Thoracic aorta (tissue), 2 donors: ENCODE results near the gene DOCK7. TPM values are rescaled to one million over a fixed set of nuclear protein-coding genes. Genes with fewer than 3 reads are reported as not detected.
A peak's percentile ranks its signal among the peaks of the same experiment; 100 is the strongest.

ENCODE experiments used
- ATAC-seq: fragments of 150-250 bp; one replicate; pipeline ENCODE4 v1.8.0; 2017; ENCODE audit warnings: low read depth; ENCODE audit not compliant: insufficient number of reproducible peaks, low FRiP score
- DNase-seq: peaks from one replicate; pipeline ENCODE4 v3.0.0-alpha.2; 2020; ENCODE audit warnings: low spot score
- H3K27ac ChIP-seq, 2 donors: fragments of 200-600 bp; sonication (generic); 1 replicate in 1 of 2; 2 replicates in 1 of 2; pipeline ENCODE4 v1.5.1; 2016; ENCODE audit warnings: mild to moderate bottlenecking in 2 of 2, moderate library complexity in 2 of 2
- H3K27me3 ChIP-seq: fragments of 200-600 bp; sonication (generic); replicated peaks from 2 replicates; pipeline ENCODE4 v1.6.0; 2016; ENCODE audit warnings: mild to moderate bottlenecking; ENCODE audit not compliant: insufficient read depth
- H3K36me3 ChIP-seq: fragments of 200-600 bp; sonication (generic); one replicate; pipeline ENCODE4 v1.5.1; 2016
- H3K4me1 ChIP-seq, 2 donors: fragments of 200-600 bp; sonication (generic); 1 replicate in 1 of 2; 2 replicates in 1 of 2; pipeline versions ENCODE4 v1.5.1 to v1.6.0; 2016; ENCODE audit warnings: low read depth in 2 of 2, mild to moderate bottlenecking in 1 of 2; ENCODE audit not compliant: control insufficient read depth in 1 of 2
- H3K4me3 ChIP-seq: fragments of 200-600 bp; sonication (generic); 2 replicates; pipeline ENCODE4 v1.5.1; 2016; ENCODE audit warnings: mild to moderate bottlenecking
- H3K9me3 ChIP-seq: fragments of 200-600 bp; sonication (generic); 2 replicates; pipeline ENCODE4 v1.5.1; 2016
- CTCF ChIP-seq: fragments of 200-600 bp; sonication (generic); IDR thresholded peaks from one replicate; pipeline ENCODE4 v1.5.1; 2019; ENCODE audit warnings: antibody characterized with exemption
- total RNA-seq, 2 donors: library from RNA; depleted of rRNA; stranded (reverse); fragments of >200 nt; gene quantifications; one replicate each; pipeline versions ENCODE4 v1.1.0 to v1.2.3, GENCODE V29; 2016

DOCK7 gene
- total RNA-seq, 2 donors from 2014 or later, result 52.7 to 75.7 TPM

DNA sequence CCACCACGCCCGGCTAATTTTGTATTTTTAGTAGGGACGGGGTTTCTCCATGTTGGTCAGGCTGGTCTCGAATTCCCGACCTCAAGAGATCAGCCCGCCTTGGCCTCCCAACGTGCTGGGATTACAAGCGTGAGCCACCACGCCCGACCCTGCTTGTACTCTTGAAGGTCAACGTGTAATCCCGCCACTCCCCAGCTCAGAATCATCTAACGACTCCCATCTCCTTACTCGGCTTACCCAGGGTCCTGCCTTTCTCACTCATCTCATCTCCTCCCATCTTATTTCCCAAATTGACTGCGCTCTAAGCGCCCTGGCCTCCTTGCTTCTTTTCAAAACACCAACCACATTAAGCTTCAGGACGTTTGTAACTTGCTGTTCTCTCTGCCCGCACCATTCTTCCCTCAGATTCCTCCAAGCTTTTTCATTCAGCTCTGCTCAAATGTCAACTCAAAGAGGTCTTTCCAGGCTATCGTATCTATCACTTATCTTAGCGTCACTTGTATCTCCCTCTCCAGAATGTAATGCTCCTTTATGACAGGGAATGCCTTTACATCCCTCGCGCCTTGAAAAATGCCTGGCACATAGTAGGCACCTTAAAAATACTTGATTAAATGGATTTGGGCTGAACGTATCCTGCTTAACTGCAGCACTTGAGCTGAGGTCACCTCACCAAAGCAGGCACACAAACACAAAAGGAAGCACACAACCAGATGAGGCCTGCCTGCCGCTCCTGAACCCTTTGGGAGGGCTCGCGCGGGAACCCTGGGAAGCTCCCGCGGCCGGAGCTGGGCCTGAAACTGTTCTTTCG, 252.8 kb downstream of the DOCK7 start:
- H3K9me3 ChIP-seq, result no peaks in the 10 kb centered on the region
- peak; percentile 4 for ATAC-seq
- no peaks in the 10 kb centered on the region for H3K36me3 ChIP-seq
- H3K4me1 ChIP-seq, result peaks cover 11 to 30% of the 10 kb centered on the region in 2 donors
- peak overlapping the region; percentile 89 to 100 for H3K27ac ChIP-seq
- TF ChIP-seq CTCF, result no peak
- DNase-seq, result no peak
- peak overlapping the region; percentile 97 for H3K4me3 ChIP-seq
- no peaks in the 10 kb centered on the region for H3K27me3 ChIP-seq

DNA sequence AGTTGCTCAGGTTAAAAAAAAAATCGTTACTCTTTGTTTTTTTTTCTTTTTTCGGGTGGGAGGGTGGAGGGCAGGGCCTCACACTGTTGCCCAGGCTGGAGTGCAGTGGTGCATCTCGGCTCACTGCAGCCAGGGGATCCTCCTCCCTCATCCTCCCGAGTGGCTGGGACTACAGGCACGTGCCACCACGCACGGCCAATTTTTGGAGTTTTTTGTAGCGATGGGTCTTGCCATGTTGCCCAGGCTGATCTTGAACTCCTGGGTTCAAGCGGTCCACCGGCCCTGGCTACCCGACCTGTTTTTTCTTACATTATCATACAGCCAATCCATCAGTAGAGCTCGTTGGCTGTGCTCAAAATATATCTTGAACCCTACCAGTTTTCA, 253.6 kb downstream of the DOCK7 start:
- Histone ChIP-seq H3K4me1 (peaks cover 10 to 23% of the 10 kb centered on the region in 2 donors), H3K36me3 (no peaks in the 10 kb centered on the region), H3K4me3 (no peak overlapping the region), H3K27me3 (no peaks in the 10 kb centered on the region), H3K9me3 (no peaks in the 10 kb centered on the region), H3K27ac (no peak overlapping the region)
- DNase-seq, result no peak
- ATAC-seq, result no peak
- TF ChIP-seq CTCF, result no peak

DNA sequence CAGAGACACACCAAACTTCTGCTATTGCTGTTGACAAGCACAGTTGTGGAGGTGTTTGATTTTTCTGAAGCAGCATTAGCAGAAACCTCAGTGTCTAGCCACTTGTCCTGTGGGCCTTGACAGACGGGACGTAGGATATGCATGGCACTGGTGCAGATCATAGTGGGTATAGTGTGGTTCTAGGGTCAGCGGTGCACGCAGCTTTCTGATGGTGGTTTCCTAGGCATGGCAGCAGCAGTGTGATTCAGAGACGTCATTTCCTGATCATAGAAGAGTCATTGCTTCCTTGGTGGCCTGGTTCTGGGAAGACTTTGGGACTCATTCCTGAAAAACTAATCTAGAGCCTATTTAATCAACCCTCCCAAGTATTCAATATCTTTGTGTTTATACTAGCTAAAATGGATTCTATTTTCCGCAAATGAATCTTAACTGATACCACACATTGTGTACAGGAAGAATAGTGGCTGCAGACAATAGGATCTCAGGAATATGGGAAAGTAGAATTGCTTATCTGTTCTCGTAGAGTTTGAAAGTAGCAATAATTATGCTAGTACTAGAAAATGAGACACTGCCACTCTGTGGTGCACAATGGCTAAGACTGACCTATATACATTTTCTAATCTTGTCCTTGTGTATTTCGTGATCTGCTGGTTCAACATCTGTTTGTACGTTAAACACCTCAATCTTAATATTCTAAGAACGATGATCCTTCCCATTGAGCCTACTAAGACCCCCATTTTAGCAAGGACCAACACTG, 254.1 kb downstream of the DOCK7 start:
- no peaks in the 10 kb centered on the region for H3K27me3 ChIP-seq
- ATAC-seq, result no peak
- no peak for TF ChIP-seq CTCF
- H3K4me1 ChIP-seq, result peaks cover 6 to 17% of the 10 kb centered on the region in 2 donors
- H3K9me3 ChIP-seq, result no peaks in the 10 kb centered on the region
- no peak overlapping the region for H3K4me3 ChIP-seq
- no peaks in the 10 kb centered on the region for H3K36me3 ChIP-seq
- DNase-seq, result no peak
- H3K27ac ChIP-seq, result no peak overlapping the region

- Histone ChIP-seq H3K27ac (no peak overlapping the region), H3K36me3 (no peaks in the 10 kb centered on the region), H3K4me1 (no peaks in the 10 kb centered on the region), H3K4me3 (no peak overlapping the region), H3K27me3 (no peaks in the 10 kb centered on the region), H3K9me3 (no peaks in the 10 kb centered on the region)
- DNase-seq (no peak), ATAC-seq (no peak)
- no peak for TF ChIP-seq CTCF
These were observed 258.6 kb downstream of the DOCK7 start for GRCh38 chr1:62429581-62429980.

GRCh38 chr1:62428351-62428750, 259.8 kb downstream of the DOCK7 start:
- DNase-seq (no peak), ATAC-seq (no peak)
- no peaks in the 10 kb centered on the region for H3K36me3 ChIP-seq
- H3K4me1 ChIP-seq, result no peaks in the 10 kb centered on the region
- no peak overlapping the region for H3K27ac ChIP-seq
- H3K4me3 ChIP-seq, result no peak overlapping the region
- TF ChIP-seq CTCF, result no peak
- no peaks in the 10 kb centered on the region for H3K27me3 ChIP-seq
- no peaks in the 10 kb centered on the region for H3K9me3 ChIP-seq
